Psoas muscle (tissue), 8 donors: Measurements from ENCODE around the gene ZDHHC11B. TPM values are rescaled to one million over a fixed set of nuclear protein-coding genes. Genes with fewer than 3 reads are reported as not detected.
"Not testable (repeated sequence)": the region's sequence is repeated elsewhere in the genome, so short reads cannot be mapped to it uniquely, and the experiment has no call there.

Experiments used
- ATAC-seq, 4 donors: fragments of 200-7000 bp; cut with Tn5 transposase; one replicate each; pipeline ENCODE4 v1.9.1; 2020; ENCODE audit warnings: moderate library complexity in 3 of 4, mild to moderate bottlenecking in 2 of 4
- DNase-seq, 2 donors: peaks; one replicate each; pipeline ENCODE4 v3.0.0-alpha.2; 2020
- H3K27ac ChIP-seq: fragments of 200-600 bp; one replicate; pipeline ENCODE4 v1.8.0; 2022
- H3K27me3 ChIP-seq, 3 donors: fragments of 200-600 bp in 1 of 3; one replicate each; pipeline versions ENCODE4 v1.6.1 to v1.8.0; 2013 to 2022; ENCODE audit warnings: low read length in 2 of 3, mild to moderate bottlenecking in 2 of 3, moderate library complexity in 1 of 3; ENCODE audit not compliant: insufficient read depth in 3 of 3
- H3K36me3 ChIP-seq, 2 donors: fragments of 200-600 bp in 1 of 2; one replicate each; pipeline versions ENCODE4 v1.6.1 to v1.8.0; 2013 to 2022; ENCODE audit warnings: low read depth in 1 of 2, mild to moderate bottlenecking in 1 of 2, moderate library complexity in 1 of 2; ENCODE audit not compliant: insufficient read depth in 1 of 2
- H3K4me1 ChIP-seq: fragments of 200-600 bp; one replicate; pipeline ENCODE4 v1.8.0; 2022
- H3K4me3 ChIP-seq: fragments of 200-600 bp; one replicate; pipeline ENCODE4 v1.8.0; 2022; ENCODE audit warnings: mild to moderate bottlenecking
- H3K9me3 ChIP-seq: fragments of 200-600 bp; one replicate; pipeline ENCODE4 v1.8.0; 2022
- WGBS, 3 donors: extraction: QIAGEN DNeasy Blood & Tissue Kit; methylation state at CpG; one replicate each; pipeline versions ENCODE4 v1.1.6 to v1.1.7; 2013; 5-methylcytosine and 5-hydroxymethylcytosine counted together
- intact Hi-C, 2 donors: fragments of 100-400 bp; cut with DNase I; formaldehyde crosslinking; loops; one replicate each; pipeline versions ENCODE4 v1.11.0 to v1.14.2; 2022
- polyA plus RNA-seq, 3 donors: library from polyadenylated mRNA; stranded (reverse); fragments of 200-250 nt; gene quantifications; one replicate each; pipeline ENCODE4 v1.2.3, GENCODE V29; 2013
- total RNA-seq, 4 donors: library from RNA; stranded (reverse); fragmentation: NEBNext Ultra II Directional in 2 of 4; extraction: Animal tissue kit (Norgen Biotek cat#: 25700) in 2 of 4; gene quantifications; one replicate each; pipeline versions ENCODE4 v1.2.1 to v1.2.4, GENCODE V29; 2021 to 2023
- TF ChIP-seq, protein P1 (sequence below): fragments of 200-600 bp; IDR thresholded peaks from one replicate; pipeline ENCODE4 v1.8.0; 2022; ENCODE audit warnings: antibody characterized with exemption
- donor health status: healthy with polysubstance abuse.
- donor health status: DM: no; HTN: no; CAD: no; lungs with moderate emphysema.
- donor health status: Bipolar disorder and iron deficiency.
- donor health status: healthy.
- donor health status: DM: yes; HTN: yes; CAD: no.
- donor health status: DM: no; HTN: no; CAD: no.
- donor health status: DM: no; HTN: no; CAD: no.
- donor health status: DM: yes; HTN: yes; CAD: no.

Gene ZDHHC11B
- total and polyA plus RNA-seq, 7 donors = 0.38 to 7.4 (median 1.3) TPM

GRCh38 chr5:751496-751895, 33.0 kb downstream of the ZDHHC11B start:
- intact Hi-C loops = no loop called here
- no peaks in the 10 kb centered on the region for H3K27me3 ChIP-seq
- DNase-seq (no peak), ATAC-seq (no peak)
- no peaks in the 10 kb centered on the region for H3K36me3 ChIP-seq
- H3K27ac ChIP-seq = no peak overlapping the region
- H3K4me1 ChIP-seq = no peaks in the 10 kb centered on the region
- WGBS, 3 donors = 79 to 91% (median 83%) methylated on average over 5 to 8 of the region's 13 CpGs
- TF ChIP-seq, protein P1, sequence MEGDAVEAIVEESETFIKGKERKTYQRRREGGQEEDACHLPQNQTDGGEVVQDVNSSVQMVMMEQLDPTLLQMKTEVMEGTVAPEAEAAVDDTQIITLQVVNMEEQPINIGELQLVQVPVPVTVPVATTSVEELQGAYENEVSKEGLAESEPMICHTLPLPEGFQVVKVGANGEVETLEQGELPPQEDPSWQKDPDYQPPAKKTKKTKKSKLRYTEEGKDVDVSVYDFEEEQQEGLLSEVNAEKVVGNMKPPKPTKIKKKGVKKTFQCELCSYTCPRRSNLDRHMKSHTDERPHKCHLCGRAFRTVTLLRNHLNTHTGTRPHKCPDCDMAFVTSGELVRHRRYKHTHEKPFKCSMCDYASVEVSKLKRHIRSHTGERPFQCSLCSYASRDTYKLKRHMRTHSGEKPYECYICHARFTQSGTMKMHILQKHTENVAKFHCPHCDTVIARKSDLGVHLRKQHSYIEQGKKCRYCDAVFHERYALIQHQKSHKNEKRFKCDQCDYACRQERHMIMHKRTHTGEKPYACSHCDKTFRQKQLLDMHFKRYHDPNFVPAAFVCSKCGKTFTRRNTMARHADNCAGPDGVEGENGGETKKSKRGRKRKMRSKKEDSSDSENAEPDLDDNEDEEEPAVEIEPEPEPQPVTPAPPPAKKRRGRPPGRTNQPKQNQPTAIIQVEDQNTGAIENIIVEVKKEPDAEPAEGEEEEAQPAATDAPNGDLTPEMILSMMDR = no peak
- H3K4me3 ChIP-seq = no peak overlapping the region
- H3K9me3 ChIP-seq = no peaks in the 10 kb centered on the region

DNA sequence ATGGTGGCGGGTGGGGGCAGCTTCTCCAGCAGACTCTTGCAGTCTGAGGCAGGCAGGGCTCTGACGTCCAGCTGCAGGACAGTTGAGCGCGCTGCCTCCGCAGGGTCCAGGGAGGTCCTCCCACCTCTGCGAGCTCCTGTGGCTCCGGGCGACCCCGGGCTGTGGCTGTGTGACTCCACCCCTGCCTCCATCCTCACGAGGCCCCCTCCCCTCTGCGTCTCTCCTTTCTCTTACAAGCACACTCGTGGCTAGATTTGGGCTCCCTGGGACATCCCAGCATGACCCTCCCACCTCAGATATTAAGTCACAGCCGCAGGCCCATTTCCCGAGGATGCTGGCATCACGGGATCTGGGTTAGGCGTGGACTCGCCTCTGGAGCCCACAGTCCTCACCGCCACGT, 34.3 kb downstream of the ZDHHC11B start:
- H3K4me1 ChIP-seq, intact Hi-C loops, H3K27ac ChIP-seq, H3K36me3 ChIP-seq, H3K4me3 ChIP-seq, H3K27me3 ChIP-seq, DNase-seq, ATAC-seq, H3K9me3 ChIP-seq: not testable (repeated sequence)
- WGBS, 3 donors = 84 to 97% (median 89%) methylated on average over 5 to 17 of the region's 19 CpGs

DNA sequence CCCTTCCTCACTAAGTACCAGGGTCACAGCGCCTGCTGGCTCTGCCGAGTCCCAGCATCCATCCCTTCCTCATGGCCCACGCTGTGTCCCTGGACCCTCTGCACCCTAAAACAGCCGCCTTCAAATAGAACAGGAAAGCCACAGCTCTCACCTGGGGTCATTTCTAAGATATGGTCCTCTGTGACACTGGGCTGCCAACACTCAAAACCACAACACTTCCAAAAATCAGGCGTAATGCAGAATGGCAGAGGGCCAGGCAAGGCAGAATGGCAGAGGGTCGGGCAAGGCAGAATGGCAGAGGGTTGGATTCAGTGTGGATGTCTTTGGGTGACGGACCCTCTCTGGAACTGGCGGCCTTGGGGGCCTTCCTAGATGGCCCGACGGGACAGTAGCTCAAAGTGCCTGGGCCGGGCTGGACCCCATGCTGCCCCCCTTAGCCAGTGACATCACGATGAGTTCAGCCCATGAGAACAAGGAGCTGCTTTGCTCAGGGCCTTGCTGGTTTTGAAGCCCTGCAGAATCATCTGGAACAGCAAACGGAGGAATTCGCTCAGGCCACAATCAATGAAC, 35.3 kb downstream of the ZDHHC11B start:
- ATAC-seq = no peak
- 85 to 95% (median 88%) methylated on average over 14 of the region's 14 CpGs for WGBS, 3 donors
- no peak for DNase-seq
- H3K27ac ChIP-seq = no peak overlapping the region
- H3K27me3 ChIP-seq = no peaks in the 10 kb centered on the region
- H3K4me1 ChIP-seq = no peaks in the 10 kb centered on the region
- no peak overlapping the region for H3K4me3 ChIP-seq
- H3K9me3 ChIP-seq = no peaks in the 10 kb centered on the region
- intact Hi-C loops = no loop called here
- H3K36me3 ChIP-seq = peaks cover 2% of the 10 kb centered on the region in 2 donors
- TF ChIP-seq, protein P1 = no peak

DNA sequence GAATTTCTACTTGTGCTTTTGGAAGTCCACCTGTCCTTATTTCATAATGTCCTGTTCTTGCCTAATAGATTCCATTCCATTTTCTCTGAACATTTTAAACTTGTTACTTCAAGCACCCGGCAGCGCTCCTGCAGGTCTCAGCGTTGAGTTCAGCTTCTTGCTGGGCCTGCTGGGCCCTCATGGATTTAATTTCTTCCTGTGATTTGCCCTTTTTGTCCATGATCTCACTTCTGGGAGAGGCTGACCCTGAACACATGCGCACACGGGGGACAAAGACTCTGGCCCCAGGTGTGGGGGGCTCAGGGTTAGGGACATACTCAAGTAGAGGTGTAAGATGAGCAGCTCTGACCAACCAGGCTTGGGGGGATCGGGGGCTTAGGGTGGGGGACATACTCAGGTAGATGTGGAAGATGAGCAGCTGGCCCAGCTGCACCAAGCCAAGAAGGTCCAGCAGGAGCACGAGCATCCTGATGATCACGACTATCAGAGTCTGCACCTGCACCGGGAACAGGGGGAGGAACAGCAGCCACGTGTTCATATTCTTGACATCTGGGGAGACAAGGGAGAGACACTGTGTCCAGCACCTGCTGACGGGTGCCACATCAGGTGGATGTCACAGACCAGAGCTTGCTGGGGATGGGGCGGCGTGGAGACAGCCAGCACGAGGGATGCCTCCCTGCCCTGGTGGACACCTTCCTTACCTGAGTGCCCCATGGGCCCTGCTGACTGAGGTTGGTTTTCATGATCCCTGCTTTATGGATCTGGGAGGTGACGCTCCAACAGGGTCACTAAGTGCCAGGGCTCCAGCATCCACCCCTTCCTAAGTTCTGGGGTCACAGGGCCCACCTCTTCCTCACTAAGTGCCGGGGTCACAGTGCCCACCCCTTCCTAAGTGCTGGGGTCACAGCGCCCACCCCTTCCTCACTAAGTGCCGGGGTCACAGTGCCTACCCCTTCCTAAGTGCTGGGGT, 36.2 kb downstream of the ZDHHC11B start:
- WGBS, 3 donors = 82 to 90% (median 82%) methylated on average over 17 of the region's 18 CpGs
- intact Hi-C loops = not testable (repeated sequence)

DNA sequence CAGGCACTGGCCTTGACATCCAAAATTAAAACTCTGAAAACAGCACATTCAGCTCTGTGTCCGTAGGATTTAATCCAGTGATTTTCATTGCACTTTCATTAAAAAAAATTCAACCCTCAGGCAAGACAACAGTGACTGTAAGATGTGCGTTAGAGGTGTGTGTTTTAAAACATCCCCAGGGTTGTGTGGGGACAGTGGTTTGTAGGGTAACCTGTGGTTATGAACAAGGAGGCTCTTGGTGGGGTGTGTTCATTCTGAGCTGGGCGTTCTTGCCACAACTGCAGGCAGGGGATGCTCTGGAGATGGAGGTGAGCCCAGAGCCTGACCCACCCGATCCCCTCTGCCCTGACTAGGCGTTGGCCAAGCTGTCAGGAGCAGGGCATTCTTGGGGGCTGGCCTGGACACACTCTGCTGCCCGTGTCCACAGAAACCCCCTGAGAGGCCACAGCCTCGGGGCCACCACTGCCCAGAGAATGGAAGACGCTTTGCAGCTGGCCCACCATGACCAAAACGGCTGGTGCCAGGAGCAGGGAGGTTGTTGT, 37.2 kb downstream of the ZDHHC11B start:
- H3K27me3 ChIP-seq, H3K4me3 ChIP-seq, H3K36me3 ChIP-seq, H3K27ac ChIP-seq, ATAC-seq, H3K9me3 ChIP-seq, H3K4me1 ChIP-seq, intact Hi-C loops, DNase-seq: not testable (repeated sequence)
- 86 to 94% (median 92%) methylated on average over 3 to 4 of the region's 9 CpGs for WGBS, 3 donors

More for the DNA sequence above, 36.2 kb downstream of the ZDHHC11B start:
- not testable (repeated sequence) for H3K4me3 ChIP-seq, H3K4me1 ChIP-seq, ATAC-seq, H3K27me3 ChIP-seq, DNase-seq, H3K27ac ChIP-seq, H3K36me3 ChIP-seq, H3K9me3 ChIP-seq

DNA sequence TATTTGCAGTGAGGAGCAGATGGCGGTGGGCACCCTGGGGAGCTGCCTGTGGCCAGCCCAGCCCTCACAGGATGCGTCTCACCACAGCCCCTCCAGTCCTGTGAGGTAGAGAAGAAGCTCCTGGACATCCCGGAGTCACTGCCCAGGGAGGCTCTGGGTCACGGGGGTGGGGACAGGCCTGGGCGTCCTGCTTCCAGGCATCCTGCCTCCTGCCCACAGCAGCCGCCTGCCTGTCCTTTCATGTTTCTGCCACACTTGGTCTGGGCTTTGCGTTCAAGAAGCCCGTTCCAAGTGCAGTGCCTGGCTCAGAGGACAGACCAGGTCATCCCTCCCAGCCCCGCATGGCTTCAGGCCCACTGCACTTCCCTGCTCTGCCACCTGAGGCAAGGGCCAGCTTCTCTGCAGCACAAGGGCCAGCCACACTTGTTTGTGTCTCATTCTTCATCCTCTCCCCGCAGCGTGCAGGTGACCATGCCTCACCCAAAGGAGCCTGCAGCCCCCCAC, 38.2 kb downstream of the ZDHHC11B start:
- TF ChIP-seq, protein P1 = no peak
- 61 to 76% (median 66%) methylated on average over 7 to 9 of the region's 11 CpGs for WGBS, 3 donors
- DNase-seq = no peak

GRCh38 chr5:745272-746142, 39.0 kb downstream of the ZDHHC11B start:
- H3K9me3 ChIP-seq, DNase-seq, H3K27me3 ChIP-seq, H3K4me1 ChIP-seq, H3K36me3 ChIP-seq, H3K4me3 ChIP-seq, H3K27ac ChIP-seq, intact Hi-C loops: not testable (repeated sequence)
- peak in 3 of 4 donors; percentile 21 to 29 (median 25) for ATAC-seq
- 88 to 98% (median 88%) methylated on average over 15 to 19 of the region's 23 CpGs for WGBS, 3 donors

More for the DNA sequence above, 38.2 kb downstream of the ZDHHC11B start:
- peaks cover 2 to 9% of the 10 kb centered on the region in 2 donors for H3K36me3 ChIP-seq
- no peaks in the 10 kb centered on the region for H3K27me3 ChIP-seq
- H3K4me3 ChIP-seq = no peak overlapping the region
- no peak overlapping the region for H3K27ac ChIP-seq
- intact Hi-C loops = no loop called here
- no peaks in the 10 kb centered on the region for H3K4me1 ChIP-seq
- no peaks in the 10 kb centered on the region for H3K9me3 ChIP-seq
- peak in 3 of 4 donors; percentile 23 to 73 (median 66) for ATAC-seq
